SK-N-SH (cell line): ENCODE measurements around the gene TEK. TPM values are rescaled to one million over a fixed set of nuclear protein-coding genes. Genes with fewer than 3 reads are reported as not detected.

Source experiments
- CTCF ChIA-PET: fragments of 300-600, 350-600 bp; formaldehyde crosslinking; extraction: SDS; loops from one replicate; lab custom pipeline; 2021; lab: Yijun Ruan, JAX
- POLR2A ChIA-PET: fragments of 350-600 bp; sonication (Branson Sonifier 250); formaldehyde crosslinking; extraction: SDS; loops from one replicate; lab custom pipeline; 2020; ENCODE audit warnings: antibody characterized with exemption, inconsistent platforms; lab: Yijun Ruan, JAX
- DNase-seq: peaks from one replicate; pipeline ENCODE4 v3.0.0; 2012
- H2AFZ ChIP-seq: fragments of 200-600 bp; sonication (generic); 2 replicates; pipeline ENCODE4 v1.8.1; 2016; ENCODE audit warnings: antibody characterized with exemption, mild to moderate bottlenecking, low read depth
- H3F3A ChIP-seq: fragments of 200-600 bp; sonication (generic); replicated peaks from 2 replicates; pipeline ENCODE3; 2016; ENCODE audit warnings: antibody characterized with exemption, mild to moderate bottlenecking; ENCODE audit not compliant: insufficient read depth
- H3K27ac ChIP-seq, 2 experiments: fragments of 200-500 bp in 1 of 2; fragments of 200-600 bp in 1 of 2; sonication (Bioruptor generic) in 1 of 2; sonication (generic), shearing (Covaris generic) in 1 of 2; 2 replicates each; pipeline versions ENCODE4 v1.5.1 to v1.6.1; 2014 to 2016; ENCODE audit warnings: low read depth in 2 of 2, inconsistent platforms in 1 of 2, low read length in 1 of 2, mild to moderate bottlenecking in 1 of 2, mixed read lengths in 1 of 2
- H3K27me3 ChIP-seq: fragments of 200-600 bp; sonication (generic), shearing (Covaris generic); 2 replicates; pipeline ENCODE4 v1.6.1; 2016; ENCODE audit warnings: mixed run types; ENCODE audit not compliant: insufficient read depth
- H3K36me3 ChIP-seq, 2 experiments: fragments of 200-500 bp in 1 of 2; fragments of 200-600 bp in 1 of 2; sonication (Bioruptor generic) in 1 of 2; sonication (generic) in 1 of 2; replicated peaks in 1 of 2; 2 replicates each; pipeline versions ENCODE3 to v1.5.1; 2014 to 2016; ENCODE audit warnings: low read length in 1 of 2, mild to moderate bottlenecking in 1 of 2; ENCODE audit not compliant: insufficient read depth in 2 of 2, control insufficient read depth in 1 of 2
- H3K4me1 ChIP-seq, 2 experiments: fragments of 200-500 bp in 1 of 2; fragments of 200-600 bp in 1 of 2; sonication (Bioruptor generic) in 1 of 2; sonication (generic), shearing (Covaris generic) in 1 of 2; 2 replicates each; pipeline versions ENCODE4 v1.5.1 to v1.6.1; 2014 to 2016; ENCODE audit warnings: low read depth in 1 of 2, low read length in 1 of 2, mixed run types in 1 of 2; ENCODE audit not compliant: insufficient read depth in 2 of 2, control insufficient read depth in 1 of 2
- H3K4me2 ChIP-seq: fragments of 200-600 bp; sonication (generic), shearing (Covaris generic); 2 replicates; pipeline ENCODE4 v1.6.1; 2017; ENCODE audit warnings: mixed run types
- H3K4me3 ChIP-seq, 2 experiments: fragments of 200-500 bp in 1 of 2; fragments of 200-600 bp in 1 of 2; sonication (Bioruptor generic) in 1 of 2; sonication (generic), shearing (Covaris generic) in 1 of 2; 2 replicates each; pipeline versions ENCODE4 v1.5.1 to v1.8.1; 2014 to 2016; ENCODE audit warnings: low read depth in 2 of 2, inconsistent platforms in 1 of 2, low read length in 1 of 2, mild to moderate bottlenecking in 1 of 2, mixed read lengths in 1 of 2, moderate library complexity in 1 of 2
- H3K79me2 ChIP-seq: fragments of 200-600 bp; sonication (generic); 2 replicates; pipeline ENCODE4 v1.8.1; 2017; ENCODE audit warnings: mild to moderate bottlenecking; ENCODE audit not compliant: insufficient read depth
- H3K9ac ChIP-seq: fragments of 200-600 bp; sonication (generic); 2 replicates; pipeline ENCODE4 v1.6.1; 2017; ENCODE audit warnings: mixed run types
- H3K9me2 ChIP-seq: fragments of 200-600 bp; sonication (generic); 2 replicates; pipeline ENCODE4 v1.6.1; 2017; ENCODE audit warnings: mixed run types
- H3K9me3 ChIP-seq: fragments of 200-600 bp; sonication (generic); 2 replicates; pipeline ENCODE4 v1.6.1; 2017; ENCODE audit warnings: mixed run types, mild to moderate bottlenecking, moderate library complexity
- H4K20me1 ChIP-seq: fragments of 200-600 bp; sonication (generic); 2 replicates; pipeline ENCODE4 v1.6.1; 2017; ENCODE audit warnings: mild to moderate bottlenecking, mixed run types; ENCODE audit not compliant: insufficient read depth
- CHD2 ChIP-seq: fragments of 150-350 bp; IDR thresholded peaks from 2 replicates; pipeline ENCODE4 v1.6.1; 2018; ENCODE audit warnings: low read length; ENCODE audit not compliant: partially characterized antibody
- ELF1 ChIP-seq: IDR thresholded peaks from 2 replicates; pipeline ENCODE4 v1.4.0; 2012
- EP300 ChIP-seq, 2 experiments: IDR thresholded peaks; 2 replicates each; pipeline versions ENCODE4 v1.4.0 to v1.6.1; 2012; ENCODE audit warnings: borderline replicate concordance in 1 of 2, low read depth in 1 of 2, low read length in 1 of 2
- EZH2phosphoT487 ChIP-seq: fragments of 200-600 bp; sonication (generic); IDR thresholded peaks from 2 replicates; pipeline ENCODE4 v1.6.1; 2017; ENCODE audit warnings: low read depth, mixed run types, mild to moderate bottlenecking, antibody characterized with exemption, moderate library complexity, borderline replicate concordance
- FOSL2 ChIP-seq: IDR thresholded peaks from 2 replicates; pipeline ENCODE4 v1.4.0; 2012; ENCODE audit warnings: low read depth, mild to moderate bottlenecking, moderate library complexity, borderline replicate concordance
- FOXJ3 ChIP-seq: sonication (generic); formaldehyde crosslinking; IDR thresholded peaks from 2 replicates; pipeline ENCODE4 v1.5.1; 2020; ENCODE audit warnings: mild to moderate bottlenecking, missing genetic modification reagents
- FOXM1 ChIP-seq: IDR thresholded peaks from 2 replicates; pipeline ENCODE4 v1.4.0; 2012; ENCODE audit warnings: low read depth, mild to moderate bottlenecking
- GABPA ChIP-seq: IDR thresholded peaks from 2 replicates; pipeline ENCODE4 v1.4.0; 2012; ENCODE audit warnings: low read depth, mild to moderate bottlenecking
- GATA2 ChIP-seq: sonication (generic); formaldehyde crosslinking; IDR thresholded peaks from 2 replicates; pipeline ENCODE4 v1.5.0; 2020; ENCODE audit warnings: mild to moderate bottlenecking, missing genetic modification reagents
- IRF3 ChIP-seq: fragments of 150-350 bp; IDR thresholded peaks from 2 replicates; pipeline ENCODE4 v1.6.1; 2016; ENCODE audit warnings: mild to moderate bottlenecking, low read depth, low read length
- JUND ChIP-seq: IDR thresholded peaks from 2 replicates; pipeline ENCODE4 v1.4.0; 2012
- MAX ChIP-seq: IDR thresholded peaks from 2 replicates; pipeline ENCODE4 v1.4.0; 2012; ENCODE audit warnings: low read depth
- MEF2A ChIP-seq: IDR thresholded peaks from 2 replicates; pipeline ENCODE4 v1.4.0; 2012; ENCODE audit warnings: low read depth, borderline replicate concordance
- MXI1 ChIP-seq: IDR thresholded peaks from 2 replicates; pipeline ENCODE4 v1.6.1; 2012; ENCODE audit warnings: mild to moderate bottlenecking, low read depth, low read length, improper control_type of control experiment
- NFIC ChIP-seq: IDR thresholded peaks from 2 replicates; pipeline ENCODE4 v1.4.0; 2012; ENCODE audit warnings: borderline replicate concordance
- NRF1 ChIP-seq: IDR thresholded peaks from 2 replicates; pipeline ENCODE4 v1.6.1; 2012; ENCODE audit warnings: low read depth, mild to moderate bottlenecking, low read length
- PBX3 ChIP-seq: IDR thresholded peaks from 2 replicates; pipeline ENCODE4; 2012
- RFX5 ChIP-seq: IDR thresholded peaks from 2 replicates; pipeline ENCODE4 v1.6.1; 2012; ENCODE audit warnings: mild to moderate bottlenecking, improper control_type of control experiment, low read length
- SIN3A ChIP-seq: IDR thresholded peaks from 2 replicates; pipeline ENCODE4 v1.6.1; 2012; ENCODE audit warnings: low read depth, mild to moderate bottlenecking, low read length, moderate library complexity, borderline replicate concordance
- SMC3 ChIP-seq: IDR thresholded peaks from 2 replicates; pipeline ENCODE4 v1.6.1; 2012; ENCODE audit warnings: low read depth, low read length, improper control_type of control experiment
- TAF1 ChIP-seq: IDR thresholded peaks from 2 replicates; pipeline ENCODE4 v1.6.1; 2012; ENCODE audit warnings: low read depth, mild to moderate bottlenecking, low read length, moderate library complexity, borderline replicate concordance
- TCF12 ChIP-seq: IDR thresholded peaks from 2 replicates; pipeline ENCODE4 v1.4.0; 2012
- TEAD4 ChIP-seq: IDR thresholded peaks from 2 replicates; pipeline ENCODE4 v1.4.0; 2012; ENCODE audit warnings: mild to moderate bottlenecking, borderline replicate concordance; ENCODE audit not compliant: insufficient read depth
- USF1 ChIP-seq: IDR thresholded peaks from 2 replicates; pipeline ENCODE4 v1.4.0; 2012; ENCODE audit warnings: low read depth, borderline replicate concordance
- USF2 ChIP-seq: fragments of 150-350 bp; IDR thresholded peaks from 2 replicates; pipeline ENCODE4 v1.6.1; 2017; ENCODE audit warnings: antibody characterized with exemption, low read length, low read depth, borderline replicate concordance
- WGBS: methylation state at CpG from one replicate; pipeline ENCODE4 v1.1.6; 2017; ENCODE audit warnings: low lambda C conversion rate; 5-methylcytosine and 5-hydroxymethylcytosine counted together
- polyA plus RNA-seq, 3 experiments: library from polyadenylated mRNA; depleted of rRNA; stranded (reverse); fragments of >200 nt; gene quantifications; 2 replicates each; pipeline ENCODE4 v1.2.3, GENCODE V29; 2012

The TEK gene
- polyA plus RNA-seq, 1 of the 3 experiments (the other 2 are of a cell fraction), result 0.03 TPM

- WGBS, result 2% methylated on average over 2 of the region's 2 CpGs
- CTCF ChIA-PET, result no interaction called here
- POLR2A ChIA-PET, result no interaction called here
These were observed 53.0 kb downstream of the TEK start for GRCh38 chr9:27162045-27162444.

GRCh38 chr9:27165068-27165467 lies 56.0 kb downstream of the TEK start:
- no peak overlapping the region for H3K9ac ChIP-seq
- no peaks in the 10 kb centered on the region for H3K27me3 ChIP-seq
- no peaks in the 10 kb centered on the region for H3K36me3 ChIP-seq
- no peak for DNase-seq
- no peaks in the 10 kb centered on the region for H3K9me3 ChIP-seq
- H3K27ac ChIP-seq, result no peak overlapping the region
- peaks cover 14% of the 10 kb centered on the region for H3F3A ChIP-seq
- POLR2A ChIA-PET, result no interaction called here
- TF ChIP-seq IRF3, result no peak
- no peak for TF ChIP-seq FOSL2
- no peak for TF ChIP-seq FOXJ3 (CRISPR knock-in tag)
- TF ChIP-seq NFIC, result no peak
- no peak for TF ChIP-seq USF2
- TF ChIP-seq USF1, result no peak
- no peak for TF ChIP-seq GATA2
- no peak for TF ChIP-seq TEAD4
- TF ChIP-seq MAX, result no peak
- TF ChIP-seq TCF12, result no peak
- TF ChIP-seq MXI1, result no peak
- TF ChIP-seq ELF1, result no peak
- TF ChIP-seq TAF1, result no peak
- TF ChIP-seq RFX5, result no peak
- CTCF ChIA-PET, result interaction anchor here (2.0 kb wide), 1 partner anchor 111 kb away, joined by 5 read pairs; no protein-coding TSS in a partner anchor
- H3K4me3 ChIP-seq, result no peak overlapping the region
- no peak overlapping the region for H2AFZ ChIP-seq
- 79% methylated on average over 3 of the region's 3 CpGs for WGBS
- no peak overlapping the region for H3K4me2 ChIP-seq
- no peaks in the 10 kb centered on the region for H3K4me1 ChIP-seq
- no peaks in the 10 kb centered on the region for H4K20me1 ChIP-seq
- H3K9me2 ChIP-seq, result no peaks in the 10 kb centered on the region
- no peaks in the 10 kb centered on the region for H3K79me2 ChIP-seq

More at GRCh38 chr9:27162045-27162444, 53.0 kb downstream of the TEK start:
- no peaks in the 10 kb centered on the region for H3K9me2 ChIP-seq
- no peaks in the 10 kb centered on the region for H3K4me1 ChIP-seq
- H3K9me3 ChIP-seq, result no peaks in the 10 kb centered on the region
- 0 out of 2 replicates have a peak overlapping the region, but pooled peaks have one; percentile 7 for H3K4me2 ChIP-seq
- H4K20me1 ChIP-seq, result no peaks in the 10 kb centered on the region
- peaks cover 14% of the 10 kb centered on the region for H3F3A ChIP-seq
- no peak for DNase-seq
- no peaks in the 10 kb centered on the region for H3K79me2 ChIP-seq
- H3K27ac ChIP-seq, result peak overlapping the region in 1 of 2 experiments; percentile 58; a peak in 2 of 4 replicates
- TF ChIP-seq GABPA, result no peak
- no peak for TF ChIP-seq TAF1
- TF ChIP-seq SIN3A, result no peak
- TF ChIP-seq GATA2, result no peak
- TF ChIP-seq MAX, result no peak
- TF ChIP-seq NRF1, result no peak
- peak; percentile 88 for TF ChIP-seq TCF12
- no peak for TF ChIP-seq CHD2
- TF ChIP-seq MEF2A, result no peak
- peak; percentile 41; the same call in 1 of the 2 replicates for TF ChIP-seq JUND
- no peak for TF ChIP-seq SMC3
- TF ChIP-seq EZH2phosphoT487, result no peak
- peak; percentile 23; the same call in 1 of the 2 replicates for TF ChIP-seq FOSL2
- TF ChIP-seq NFIC, result peak; percentile 61
- TF ChIP-seq EP300 (IDR thresholded peaks at IDR 0.05; ENCODE audit: borderline replicate concordance in 1 of 2, low read depth in 1 of 2, low read length in 1 of 2), result peak in 1 of 2 experiments; percentile 62; a peak in 1 of 4 replicates
- peak; percentile 79 for TF ChIP-seq PBX3
- TF ChIP-seq FOXM1, result no peak
- H3K4me3 ChIP-seq, result no peak overlapping the region
- no peaks in the 10 kb centered on the region for H3K27me3 ChIP-seq
- H2AFZ ChIP-seq, result no peak overlapping the region
- no peak overlapping the region for H3K9ac ChIP-seq
- H3K36me3 ChIP-seq, result no peaks in the 10 kb centered on the region
